ENCODE results near the gene ADAMTS12.

DNA sequence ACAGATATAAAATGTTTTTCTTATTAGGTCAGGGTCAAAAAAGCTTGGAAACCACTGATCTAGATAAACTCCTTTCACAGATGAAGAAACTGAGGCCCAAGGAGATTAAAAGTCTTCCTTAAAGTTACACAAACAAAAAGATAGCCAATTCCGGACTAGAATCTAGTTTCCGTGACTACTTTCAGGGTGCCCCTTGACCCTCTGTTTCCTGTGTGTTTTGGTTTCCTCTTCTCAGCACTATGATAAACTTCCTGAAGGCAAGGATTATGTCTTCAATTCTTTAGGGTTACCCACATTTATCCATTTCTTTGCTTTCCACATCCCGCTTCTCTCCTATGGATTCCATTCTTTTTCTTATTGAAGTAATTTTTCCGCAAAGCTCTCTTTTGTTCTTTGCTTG lies 83.1 kb downstream of the ADAMTS12 start:
- TF ChIP-seq CTCF (IDR thresholded peaks at IDR 0.05): no peak
- no peak for TF ChIP-seq POLR2A (IDR thresholded peaks at IDR 0.05)

All from lower leg skin (tissue), 3 donors.